PFSK-1 (cell line): ENCODE measurements around the gene ENPP5.

Source experiments
- FOXP2 ChIP-seq: optimal IDR thresholded peaks from 2 replicates; pipeline ENCODE3; 2011; ENCODE audit warnings: borderline replicate concordance, control low read depth, inconsistent platforms; ENCODE audit not compliant: insufficient read depth; ENCODE audit errors: extremely low read length, extremely low read depth
- POLR2AphosphoS5 ChIP-seq: IDR thresholded peaks from 2 replicates; pipeline ENCODE4 v1.6.1; 2012; ENCODE audit warnings: low read depth, mild to moderate bottlenecking, control low read depth, low read length, moderate library complexity
- REST ChIP-seq, 2 experiments: IDR thresholded peaks; 2 replicates each; pipeline versions ENCODE4 v1.6.1 to v1.8.0; 2011 to 2012; ENCODE audit warnings: low read depth in 2 of 2, low read length in 2 of 2, control low read depth in 1 of 2, inconsistent platforms in 1 of 2, mild to moderate bottlenecking in 1 of 2, moderate library complexity in 1 of 2; ENCODE audit not compliant: insufficient read depth in 1 of 2
- SIN3A ChIP-seq: IDR thresholded peaks from 2 replicates; pipeline ENCODE4 v1.6.1; 2012; ENCODE audit warnings: mild to moderate bottlenecking, low read length, moderate library complexity, borderline replicate concordance; ENCODE audit not compliant: insufficient read depth
- TAF1 ChIP-seq: IDR thresholded peaks from 2 replicates; pipeline ENCODE4 v1.6.1; 2012; ENCODE audit warnings: low read length, control low read depth, borderline replicate concordance; ENCODE audit not compliant: insufficient read depth

GRCh38 chr6:46159229-46159628 is 11.6 kb downstream of the ENPP5 start:
- TF ChIP-seq REST (IDR thresholded peaks at IDR 0.05; ENCODE audit: insufficient read depth in 1 of 2, low read depth in 2 of 2, low read length in 2 of 2) (no peak), SIN3A (no peak), POLR2AphosphoS5 (no peak), TAF1 (no peak), FOXP2 (no peak)
